ENCODE results near the gene TTLL11.

Gene TTLL11

DNA sequence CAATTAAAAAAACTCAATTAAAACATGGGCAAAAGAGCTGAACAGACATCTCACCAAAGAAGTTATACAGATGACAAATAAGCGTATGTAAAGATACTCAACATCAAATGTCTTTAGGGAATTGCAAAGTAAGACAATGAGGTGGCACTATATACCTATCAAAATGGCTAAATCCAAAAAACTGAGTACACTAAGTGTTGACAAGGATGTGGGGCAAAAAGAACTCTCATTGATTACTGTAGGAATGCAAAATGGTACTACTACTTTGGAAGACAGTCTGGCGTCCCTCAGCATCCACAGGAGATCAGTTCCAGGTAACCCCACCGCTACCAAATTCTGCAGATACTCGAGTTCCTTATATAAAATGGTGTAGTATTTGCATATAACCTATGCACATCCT, 243.6 kb downstream of the TTLL11 start:
- Histone ChIP-seq H3K27me3 (replicated peaks) (no peaks in the 10 kb centered on the region), H3K4me3 (ENCODE audit: low read depth, low read length) (no peak overlapping the region), H3K27ac (no peak overlapping the region), H3K36me3 (replicated peaks) (no peaks in the 10 kb centered on the region)
- DNase-seq, result no peak
- TF ChIP-seq, protein P1, sequence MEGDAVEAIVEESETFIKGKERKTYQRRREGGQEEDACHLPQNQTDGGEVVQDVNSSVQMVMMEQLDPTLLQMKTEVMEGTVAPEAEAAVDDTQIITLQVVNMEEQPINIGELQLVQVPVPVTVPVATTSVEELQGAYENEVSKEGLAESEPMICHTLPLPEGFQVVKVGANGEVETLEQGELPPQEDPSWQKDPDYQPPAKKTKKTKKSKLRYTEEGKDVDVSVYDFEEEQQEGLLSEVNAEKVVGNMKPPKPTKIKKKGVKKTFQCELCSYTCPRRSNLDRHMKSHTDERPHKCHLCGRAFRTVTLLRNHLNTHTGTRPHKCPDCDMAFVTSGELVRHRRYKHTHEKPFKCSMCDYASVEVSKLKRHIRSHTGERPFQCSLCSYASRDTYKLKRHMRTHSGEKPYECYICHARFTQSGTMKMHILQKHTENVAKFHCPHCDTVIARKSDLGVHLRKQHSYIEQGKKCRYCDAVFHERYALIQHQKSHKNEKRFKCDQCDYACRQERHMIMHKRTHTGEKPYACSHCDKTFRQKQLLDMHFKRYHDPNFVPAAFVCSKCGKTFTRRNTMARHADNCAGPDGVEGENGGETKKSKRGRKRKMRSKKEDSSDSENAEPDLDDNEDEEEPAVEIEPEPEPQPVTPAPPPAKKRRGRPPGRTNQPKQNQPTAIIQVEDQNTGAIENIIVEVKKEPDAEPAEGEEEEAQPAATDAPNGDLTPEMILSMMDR (IDR thresholded peaks at IDR 0.05; ENCODE audit: low read depth, low read length, missing control alignments), result no peak
- in situ Hi-C loops (cut with HindIII; ENCODE audit: low pct_ligation_motif_present, low sequenced_read_pairs), result no loop called here

DNA sequence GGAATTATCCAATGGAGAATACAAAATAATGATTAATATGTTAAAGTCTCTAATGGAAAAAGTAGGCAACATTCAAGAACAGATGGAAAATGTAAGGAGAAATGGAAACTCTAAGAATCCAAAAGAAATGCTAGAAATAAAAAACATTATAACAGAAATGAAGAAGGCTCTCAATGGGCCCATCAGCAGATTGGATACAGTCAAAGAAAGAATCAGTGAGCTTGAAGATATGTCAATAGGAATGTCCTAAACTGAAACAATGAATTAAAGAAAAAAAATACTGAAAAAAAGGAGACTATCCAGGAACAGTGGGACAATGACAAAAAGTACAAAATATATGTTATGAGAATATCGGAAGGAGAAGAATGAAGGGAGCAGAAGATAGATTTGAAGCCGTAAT, 248.5 kb downstream of the TTLL11 start:
- in situ Hi-C loops (cut with HindIII; ENCODE audit: low pct_ligation_motif_present, low sequenced_read_pairs), result no loop called here
- H3K27me3 ChIP-seq (replicated peaks), result no peaks in the 10 kb centered on the region
- TF ChIP-seq, protein P1 (IDR thresholded peaks at IDR 0.05; ENCODE audit: low read depth, low read length, missing control alignments), result no peak
- DNase-seq, result no peak
- H3K4me3 ChIP-seq (ENCODE audit: low read depth, low read length), result no peak overlapping the region
- no peak overlapping the region for H3K27ac ChIP-seq
- H3K36me3 ChIP-seq (replicated peaks), result no peaks in the 10 kb centered on the region

DNA sequence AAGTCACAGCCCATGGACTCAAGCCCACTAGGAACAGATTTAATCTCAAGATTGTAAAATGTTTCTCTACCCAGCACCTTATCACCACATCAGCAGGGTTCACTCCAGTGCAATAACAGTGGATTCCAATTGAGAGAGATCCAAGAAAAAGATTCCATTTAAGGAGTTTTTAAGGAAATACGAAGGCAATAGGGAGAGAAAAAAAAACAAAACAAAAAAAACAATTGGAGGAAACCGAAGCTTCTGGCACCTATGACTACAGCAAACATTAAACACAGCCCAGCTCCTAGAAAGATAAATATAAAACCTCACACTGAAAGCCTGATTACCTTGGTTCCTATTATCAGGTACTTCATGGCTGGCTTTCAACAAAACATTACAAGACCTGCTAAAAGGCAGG, 249.0 kb downstream of the TTLL11 start:
- Histone ChIP-seq H3K36me3 (replicated peaks) (no peaks in the 10 kb centered on the region), H3K27me3 (replicated peaks) (no peaks in the 10 kb centered on the region), H3K4me3 (ENCODE audit: low read depth, low read length) (no peak overlapping the region), H3K27ac (no peak overlapping the region)
- in situ Hi-C loops (cut with HindIII; ENCODE audit: low pct_ligation_motif_present, low sequenced_read_pairs), result no loop called here
- TF ChIP-seq, protein P1 (IDR thresholded peaks at IDR 0.05; ENCODE audit: low read depth, low read length, missing control alignments), result no peak
- DNase-seq, result no peak

DNA sequence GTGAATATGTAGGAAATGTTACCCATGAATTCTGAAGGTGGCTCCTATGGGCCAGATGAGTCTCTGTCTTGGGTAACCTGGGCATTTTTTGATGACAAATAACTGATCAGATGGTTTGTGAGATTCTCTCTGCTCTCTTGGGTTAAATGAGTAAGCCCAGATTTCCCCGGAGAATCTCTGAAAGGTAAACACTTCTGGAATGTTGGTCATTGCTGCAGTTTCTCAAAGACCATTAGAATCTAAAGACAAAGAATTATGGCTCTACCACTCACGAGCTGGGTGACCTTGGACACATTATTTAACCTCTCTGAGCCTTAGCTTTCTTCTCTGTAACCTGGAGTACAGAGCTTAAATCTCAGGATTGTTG, 250.5 kb downstream of the TTLL11 start:
- in situ Hi-C loops (cut with HindIII; ENCODE audit: low pct_ligation_motif_present, low sequenced_read_pairs), result no loop called here
- no peak overlapping the region for H3K4me3 ChIP-seq (ENCODE audit: low read depth, low read length)
- TF ChIP-seq, protein P1 (IDR thresholded peaks at IDR 0.05; ENCODE audit: low read depth, low read length, missing control alignments), result no peak
- no peaks in the 10 kb centered on the region for H3K36me3 ChIP-seq (replicated peaks)
- DNase-seq, result peak; percentile 61
- H3K27me3 ChIP-seq (replicated peaks), result no peaks in the 10 kb centered on the region
- no peak overlapping the region for H3K27ac ChIP-seq

DNA sequence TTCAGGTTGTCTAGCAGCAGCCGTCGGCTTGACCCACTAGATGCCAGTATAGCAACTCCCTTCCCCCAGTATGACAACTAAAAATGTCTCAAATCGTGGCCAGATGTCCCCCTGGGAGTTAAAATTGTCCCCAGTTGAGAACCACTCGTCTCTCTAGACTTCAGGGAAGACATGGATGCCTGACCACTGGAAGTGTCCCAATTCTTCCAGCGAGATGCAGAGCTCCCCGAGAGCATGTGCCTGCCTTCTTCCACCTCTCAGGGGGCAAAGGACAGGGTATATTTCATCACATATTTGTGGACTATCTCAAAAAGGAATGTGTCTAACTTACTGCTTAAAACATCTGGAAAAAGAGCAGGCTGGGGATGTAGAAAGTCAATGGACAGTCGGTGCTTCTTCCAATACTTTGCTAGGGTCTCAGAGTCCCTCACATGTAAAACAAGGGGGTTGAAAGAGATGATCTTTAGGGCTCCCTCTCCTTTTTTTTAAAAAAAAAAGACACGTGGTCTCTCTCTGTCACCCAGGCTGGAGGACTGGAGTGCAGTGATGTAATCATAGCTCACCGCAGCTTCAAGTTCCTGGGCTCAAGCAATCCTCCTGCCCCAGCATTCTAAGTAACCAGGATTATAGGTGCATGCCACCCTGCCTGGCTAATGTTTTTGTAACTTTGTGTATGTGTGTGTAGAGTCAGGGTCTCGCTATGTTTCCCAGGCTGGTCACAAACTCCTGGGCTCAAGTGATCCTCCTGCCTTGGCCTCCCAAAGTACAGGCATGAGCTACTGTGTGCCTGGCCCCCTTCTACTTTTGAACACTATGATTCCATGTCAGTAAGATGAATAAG, 251.1 kb downstream of the TTLL11 start:
- peak; percentile 31 for DNase-seq
- in situ Hi-C loops (cut with HindIII; ENCODE audit: low pct_ligation_motif_present, low sequenced_read_pairs), result no loop called here
- Histone ChIP-seq H3K4me3 (ENCODE audit: low read depth, low read length) (no peak overlapping the region), H3K27ac (no peak overlapping the region), H3K27me3 (replicated peaks) (no peaks in the 10 kb centered on the region), H3K36me3 (replicated peaks) (no peaks in the 10 kb centered on the region)
- TF ChIP-seq, protein P1 (IDR thresholded peaks at IDR 0.05; ENCODE audit: low read depth, low read length, missing control alignments), result no peak
